ENCODE measurements around the gene SUMF2.
"Not testable (repeated sequence)": the region's sequence is repeated elsewhere in the genome, so short reads cannot be mapped to it uniquely, and the experiment has no call there.

DNA sequence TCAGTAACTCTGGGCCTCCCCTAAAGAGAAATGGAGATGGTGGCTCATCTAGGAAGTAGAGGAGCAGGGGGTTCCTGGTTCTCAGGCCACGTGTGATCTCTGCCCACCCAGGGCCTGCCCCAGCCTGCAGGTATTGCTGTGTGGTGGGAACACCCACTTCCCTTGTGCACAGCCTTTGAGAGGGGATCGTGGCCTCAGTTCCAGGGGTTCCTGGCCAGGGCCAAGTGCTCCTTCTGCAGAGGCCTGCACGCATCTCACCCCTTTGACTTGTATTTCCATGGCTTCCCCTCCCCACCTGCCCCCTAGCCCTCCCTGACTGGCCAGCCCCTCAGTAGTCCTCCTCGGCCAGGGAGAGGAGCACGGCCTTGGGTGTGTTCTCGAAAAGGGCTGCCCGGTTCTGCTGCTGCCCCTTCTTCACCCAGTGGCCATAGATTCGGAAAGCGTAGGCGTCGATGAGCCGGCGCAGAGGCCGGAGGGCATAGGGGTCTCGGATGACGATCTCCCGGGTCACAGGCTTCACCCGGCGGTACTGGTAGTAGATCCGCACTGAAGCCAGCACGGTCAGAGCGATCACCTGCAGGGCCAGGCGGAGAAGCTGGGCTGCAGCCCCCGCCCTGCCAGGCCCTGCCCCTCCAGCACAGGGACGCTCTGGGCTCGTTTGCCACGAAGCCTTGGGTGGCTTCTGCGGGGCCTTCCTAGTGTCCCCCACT is 16.8 kb downstream of the SUMF2 start:
- TF ChIP-seq, protein P1, sequence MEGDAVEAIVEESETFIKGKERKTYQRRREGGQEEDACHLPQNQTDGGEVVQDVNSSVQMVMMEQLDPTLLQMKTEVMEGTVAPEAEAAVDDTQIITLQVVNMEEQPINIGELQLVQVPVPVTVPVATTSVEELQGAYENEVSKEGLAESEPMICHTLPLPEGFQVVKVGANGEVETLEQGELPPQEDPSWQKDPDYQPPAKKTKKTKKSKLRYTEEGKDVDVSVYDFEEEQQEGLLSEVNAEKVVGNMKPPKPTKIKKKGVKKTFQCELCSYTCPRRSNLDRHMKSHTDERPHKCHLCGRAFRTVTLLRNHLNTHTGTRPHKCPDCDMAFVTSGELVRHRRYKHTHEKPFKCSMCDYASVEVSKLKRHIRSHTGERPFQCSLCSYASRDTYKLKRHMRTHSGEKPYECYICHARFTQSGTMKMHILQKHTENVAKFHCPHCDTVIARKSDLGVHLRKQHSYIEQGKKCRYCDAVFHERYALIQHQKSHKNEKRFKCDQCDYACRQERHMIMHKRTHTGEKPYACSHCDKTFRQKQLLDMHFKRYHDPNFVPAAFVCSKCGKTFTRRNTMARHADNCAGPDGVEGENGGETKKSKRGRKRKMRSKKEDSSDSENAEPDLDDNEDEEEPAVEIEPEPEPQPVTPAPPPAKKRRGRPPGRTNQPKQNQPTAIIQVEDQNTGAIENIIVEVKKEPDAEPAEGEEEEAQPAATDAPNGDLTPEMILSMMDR (IDR thresholded peaks at IDR 0.05; ENCODE audit: poor library complexity, severe bottlenecking) = not testable (repeated sequence)
- not testable (repeated sequence) for TF ChIP-seq POLR2AphosphoS5 (IDR thresholded peaks at IDR 0.05); EZH2 (IDR thresholded peaks at IDR 0.05; ENCODE audit: borderline replicate concordance, insufficient read depth, low read length, poor library complexity, severe bottlenecking); MXI1 (conservative IDR thresholded peaks at IDR 0.05; ENCODE audit: poor library complexity, severe bottlenecking); RAD21 (conservative IDR thresholded peaks at IDR 0.05)
- TF ChIP-seq, protein P2, sequence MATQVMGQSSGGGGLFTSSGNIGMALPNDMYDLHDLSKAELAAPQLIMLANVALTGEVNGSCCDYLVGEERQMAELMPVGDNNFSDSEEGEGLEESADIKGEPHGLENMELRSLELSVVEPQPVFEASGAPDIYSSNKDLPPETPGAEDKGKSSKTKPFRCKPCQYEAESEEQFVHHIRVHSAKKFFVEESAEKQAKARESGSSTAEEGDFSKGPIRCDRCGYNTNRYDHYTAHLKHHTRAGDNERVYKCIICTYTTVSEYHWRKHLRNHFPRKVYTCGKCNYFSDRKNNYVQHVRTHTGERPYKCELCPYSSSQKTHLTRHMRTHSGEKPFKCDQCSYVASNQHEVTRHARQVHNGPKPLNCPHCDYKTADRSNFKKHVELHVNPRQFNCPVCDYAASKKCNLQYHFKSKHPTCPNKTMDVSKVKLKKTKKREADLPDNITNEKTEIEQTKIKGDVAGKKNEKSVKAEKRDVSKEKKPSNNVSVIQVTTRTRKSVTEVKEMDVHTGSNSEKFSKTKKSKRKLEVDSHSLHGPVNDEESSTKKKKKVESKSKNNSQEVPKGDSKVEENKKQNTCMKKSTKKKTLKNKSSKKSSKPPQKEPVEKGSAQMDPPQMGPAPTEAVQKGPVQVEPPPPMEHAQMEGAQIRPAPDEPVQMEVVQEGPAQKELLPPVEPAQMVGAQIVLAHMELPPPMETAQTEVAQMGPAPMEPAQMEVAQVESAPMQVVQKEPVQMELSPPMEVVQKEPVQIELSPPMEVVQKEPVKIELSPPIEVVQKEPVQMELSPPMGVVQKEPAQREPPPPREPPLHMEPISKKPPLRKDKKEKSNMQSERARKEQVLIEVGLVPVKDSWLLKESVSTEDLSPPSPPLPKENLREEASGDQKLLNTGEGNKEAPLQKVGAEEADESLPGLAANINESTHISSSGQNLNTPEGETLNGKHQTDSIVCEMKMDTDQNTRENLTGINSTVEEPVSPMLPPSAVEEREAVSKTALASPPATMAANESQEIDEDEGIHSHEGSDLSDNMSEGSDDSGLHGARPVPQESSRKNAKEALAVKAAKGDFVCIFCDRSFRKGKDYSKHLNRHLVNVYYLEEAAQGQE (IDR thresholded peaks at IDR 0.05; ENCODE audit: borderline replicate concordance) = not testable (repeated sequence)

Data from neural cell (in vitro differentiated cells).